Prostate gland (tissue), 2 donors: ENCODE measurements around the gene NPTX1.

ENCODE experiments used
- POLR2AphosphoS5 ChIP-seq: sonication (generic); formaldehyde crosslinking; IDR thresholded peaks from one replicate; pipeline ENCODE4 v1.6.1; 2017; ENCODE audit warnings: antibody characterized with exemption
- TF ChIP-seq, protein P1 (sequence below), 4 experiments: fragments of 200-600 bp in 2 of 4; fragments of 450-650 bp in 2 of 4; sonication (generic) in 2 of 4; IDR thresholded peaks; 1 replicate in 3 of 4; 2 replicates in 1 of 4; pipeline ENCODE4 v1.5.1; 2016 to 2019; ENCODE audit warnings: antibody characterized with exemption in 4 of 4, mild to moderate bottlenecking in 2 of 4, moderate library complexity in 2 of 4

DNA sequence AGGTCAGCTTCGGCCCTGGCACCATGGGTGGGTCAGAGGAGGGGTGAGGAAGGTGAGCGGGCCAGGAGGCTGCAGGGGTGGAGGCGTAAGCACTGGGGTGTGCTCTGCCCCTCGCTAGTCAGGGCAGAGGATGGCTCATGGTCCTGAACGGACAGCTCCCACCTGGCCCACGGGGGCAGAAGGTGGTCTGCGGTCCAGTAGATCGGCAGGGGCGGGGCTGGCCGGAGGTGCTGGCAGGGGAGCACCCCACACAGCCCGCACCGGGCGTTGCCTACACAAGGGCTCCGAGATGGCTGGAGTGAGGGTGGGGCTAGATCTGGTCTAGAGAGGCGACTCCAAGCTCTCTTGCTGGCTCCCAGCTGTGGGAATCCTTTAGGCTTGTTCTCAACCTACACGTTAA, 8.2 kb downstream of the NPTX1 start:
- TF ChIP-seq, protein P1, sequence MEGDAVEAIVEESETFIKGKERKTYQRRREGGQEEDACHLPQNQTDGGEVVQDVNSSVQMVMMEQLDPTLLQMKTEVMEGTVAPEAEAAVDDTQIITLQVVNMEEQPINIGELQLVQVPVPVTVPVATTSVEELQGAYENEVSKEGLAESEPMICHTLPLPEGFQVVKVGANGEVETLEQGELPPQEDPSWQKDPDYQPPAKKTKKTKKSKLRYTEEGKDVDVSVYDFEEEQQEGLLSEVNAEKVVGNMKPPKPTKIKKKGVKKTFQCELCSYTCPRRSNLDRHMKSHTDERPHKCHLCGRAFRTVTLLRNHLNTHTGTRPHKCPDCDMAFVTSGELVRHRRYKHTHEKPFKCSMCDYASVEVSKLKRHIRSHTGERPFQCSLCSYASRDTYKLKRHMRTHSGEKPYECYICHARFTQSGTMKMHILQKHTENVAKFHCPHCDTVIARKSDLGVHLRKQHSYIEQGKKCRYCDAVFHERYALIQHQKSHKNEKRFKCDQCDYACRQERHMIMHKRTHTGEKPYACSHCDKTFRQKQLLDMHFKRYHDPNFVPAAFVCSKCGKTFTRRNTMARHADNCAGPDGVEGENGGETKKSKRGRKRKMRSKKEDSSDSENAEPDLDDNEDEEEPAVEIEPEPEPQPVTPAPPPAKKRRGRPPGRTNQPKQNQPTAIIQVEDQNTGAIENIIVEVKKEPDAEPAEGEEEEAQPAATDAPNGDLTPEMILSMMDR (IDR thresholded peaks at IDR 0.05), result no peak
- TF ChIP-seq POLR2AphosphoS5, result no peak
